IPS DF 6.9 (cell line): ENCODE data around the gene FLII.
A peak's percentile ranks its signal among the peaks of the same experiment; 100 is the strongest.

Experiments used
- DNase-seq: peaks from one replicate; pipeline ENCODE4 v3.0.0-alpha.2; 2013; ENCODE audit warnings: low read depth, low spot score
- H3K27ac ChIP-seq: one replicate; pipeline ENCODE4 v1.5.1; 2013; ENCODE audit warnings: low read length, control low read depth
- H3K27me3 ChIP-seq: 2 replicates; pipeline ENCODE4 v1.6.1; 2013; ENCODE audit warnings: mild to moderate bottlenecking, low read length; ENCODE audit not compliant: control insufficient read depth, insufficient read depth
- H3K36me3 ChIP-seq: 2 replicates; pipeline ENCODE4 v1.6.1; 2013; ENCODE audit warnings: low read length; ENCODE audit not compliant: control insufficient read depth, insufficient read depth
- H3K4me1 ChIP-seq: 2 replicates; pipeline ENCODE4 v1.6.1; 2013; ENCODE audit warnings: low read length; ENCODE audit not compliant: control insufficient read depth, insufficient read depth
- H3K4me3 ChIP-seq: 2 replicates; pipeline ENCODE4 v1.5.1; 2013; ENCODE audit warnings: mild to moderate bottlenecking, low read length
- H3K9me3 ChIP-seq: 2 replicates; pipeline ENCODE4 v1.6.1; 2013; ENCODE audit warnings: low read length, inconsistent platforms; ENCODE audit not compliant: control insufficient read depth, insufficient read depth
- WGBS: extraction: QIAGEN DNeasy Blood & Tissue Kit; methylation state at CpG from one replicate; pipeline ENCODE4 v1.1.7; 2013; ENCODE audit warnings: mixed read lengths, missing lambda C conversion rate; ENCODE audit not compliant: insufficient read length, insufficient coverage; 5-methylcytosine and 5-hydroxymethylcytosine counted together

The FLII gene

DNA sequence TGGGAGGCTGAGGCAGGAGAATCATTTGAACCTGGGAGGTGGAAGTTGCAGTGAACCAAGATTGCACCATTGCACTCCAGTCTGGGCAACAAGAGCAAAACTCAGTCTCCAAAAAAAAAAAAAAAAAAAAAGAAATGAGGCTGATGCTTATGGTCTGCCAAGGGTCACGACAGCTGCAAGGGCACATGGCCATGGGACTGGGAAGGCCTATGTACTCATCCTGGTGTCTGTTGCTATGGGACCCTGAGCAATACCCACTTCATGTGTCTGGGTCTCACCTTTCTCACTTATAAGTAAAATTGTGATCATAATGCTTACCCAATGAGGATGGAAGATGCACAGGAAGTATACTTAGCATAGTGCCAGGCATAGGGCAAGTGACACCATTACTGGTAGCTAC lies 18.5 kb upstream of the FLII start:
- no peaks in the 10 kb centered on the region for H3K4me1 ChIP-seq
- H3K27me3 ChIP-seq = no peaks in the 10 kb centered on the region
- no CpG with 5 or more reads among the region's 1 CpG for WGBS
- no peak overlapping the region for H3K27ac ChIP-seq
- no peaks in the 10 kb centered on the region for H3K9me3 ChIP-seq
- H3K4me3 ChIP-seq = no peak overlapping the region
- peaks cover 40% of the 10 kb centered on the region for H3K36me3 ChIP-seq
- no peak for DNase-seq

- WGBS = no CpG with 5 or more reads among the region's 14 CpGs
- no peak for DNase-seq
- H3K9me3 ChIP-seq = no peaks in the 10 kb centered on the region; the same call in 1 of the 2 replicates
- H3K4me1 ChIP-seq = 0 out of 2 replicates have a peak, but pooled peaks cover 1% of the 10 kb centered on the region
- no peaks in the 10 kb centered on the region for H3K27me3 ChIP-seq
- H3K4me3 ChIP-seq = no peak overlapping the region
- no peak overlapping the region for H3K27ac ChIP-seq
- H3K36me3 ChIP-seq = 0 out of 2 replicates have a peak, but pooled peaks cover 9% of the 10 kb centered on the region
These were observed 11.8 kb upstream of the FLII start for GRCh38 chr17:18270046-18270931.

- WGBS = no CpG with 5 or more reads among the region's 14 CpGs
These were observed 9.6 kb upstream of the FLII start for GRCh38 chr17:18267927-18268711.

GRCh38 chr17:18267366-18267765 lies 8.8 kb upstream of the FLII start:
- WGBS = no CpG with 5 or more reads among the region's 10 CpGs

More at GRCh38 chr17:18267927-18268711, 9.6 kb upstream of the FLII start:
- peaks cover 19% of the 10 kb centered on the region for H3K36me3 ChIP-seq
- no peak overlapping the region for H3K27ac ChIP-seq
- no peaks in the 10 kb centered on the region for H3K27me3 ChIP-seq
- 0 out of 2 replicates have a peak, but pooled peaks cover 1% of the 10 kb centered on the region for H3K4me1 ChIP-seq
- no peaks in the 10 kb centered on the region; the same call in 1 of the 2 replicates for H3K9me3 ChIP-seq
- no peak overlapping the region for H3K4me3 ChIP-seq
- no peak for DNase-seq

DNA sequence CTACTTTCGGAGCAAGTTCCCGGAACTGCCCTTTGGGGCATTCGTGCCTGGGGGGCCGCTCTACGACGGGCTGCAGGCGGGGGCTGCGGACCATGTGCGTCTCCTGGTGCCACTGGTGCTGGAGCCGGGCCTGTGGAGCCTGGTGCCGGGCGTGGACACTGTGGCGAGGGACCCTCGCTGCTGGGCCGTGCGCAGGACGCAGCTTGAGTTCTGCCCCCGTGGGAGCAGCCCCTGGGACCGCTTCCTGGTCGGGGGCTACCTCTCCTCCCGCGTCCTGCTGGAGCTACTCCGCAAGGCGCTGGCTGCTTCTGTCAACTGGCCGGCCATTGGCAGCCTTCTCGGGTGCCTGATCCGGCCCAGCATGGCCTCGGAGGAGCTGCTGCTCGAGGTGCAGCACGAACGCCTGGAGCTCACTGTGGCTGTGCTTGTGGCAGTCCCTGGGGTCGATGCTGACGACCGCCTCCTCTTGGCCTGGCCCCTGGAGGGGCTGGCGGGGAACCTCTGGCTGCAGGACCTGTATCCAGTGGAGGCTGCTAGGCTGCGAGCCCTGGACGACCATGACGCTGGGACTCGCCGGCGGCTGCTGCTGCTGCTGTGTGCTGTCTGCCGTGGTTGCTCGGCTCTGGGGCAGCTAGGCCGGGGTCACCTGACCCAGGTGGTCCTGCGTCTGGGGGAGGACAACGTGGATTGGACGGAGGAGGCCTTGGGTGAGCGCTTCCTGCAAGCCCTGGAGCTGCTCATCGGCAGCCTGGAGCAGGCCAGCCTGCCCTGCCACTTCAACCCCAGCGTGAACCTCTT lies 5.5 kb upstream of the FLII start:
- Histone ChIP-seq H3K4me3 (no peak overlapping the region), H3K27me3 (no peaks in the 10 kb centered on the region), H3K9me3 (no peaks in the 10 kb centered on the region), H3K36me3 (peaks cover 21% of the 10 kb centered on the region), H3K4me1 (peaks cover 3% of the 10 kb centered on the region; the same call in 1 of the 2 replicates), H3K27ac (no peak overlapping the region)
- no CpG with 5 or more reads among the region's 50 CpGs for WGBS
- DNase-seq = no peak

More at GRCh38 chr17:18267366-18267765, 8.8 kb upstream of the FLII start:
- Histone ChIP-seq H3K27me3 (no peaks in the 10 kb centered on the region), H3K36me3 (peaks cover 21% of the 10 kb centered on the region), H3K27ac (no peak overlapping the region), H3K4me1 (0 out of 2 replicates have a peak, but pooled peaks cover 1% of the 10 kb centered on the region), H3K9me3 (no peaks in the 10 kb centered on the region; the same call in 1 of the 2 replicates), H3K4me3 (no peak overlapping the region)
- no peak for DNase-seq

- Histone ChIP-seq H3K27me3 (no peaks in the 10 kb centered on the region), H3K27ac (no peak overlapping the region), H3K4me1 (peaks cover 3% of the 10 kb centered on the region; the same call in 1 of the 2 replicates), H3K4me3 (no peak overlapping the region), H3K36me3 (peaks cover 21% of the 10 kb centered on the region), H3K9me3 (no peaks in the 10 kb centered on the region)
- no peak for DNase-seq
- WGBS = no CpG with 5 or more reads among the region's 12 CpGs
These were observed 4.1 kb upstream of the FLII start for GRCh38 chr17:18262641-18263040.

DNA sequence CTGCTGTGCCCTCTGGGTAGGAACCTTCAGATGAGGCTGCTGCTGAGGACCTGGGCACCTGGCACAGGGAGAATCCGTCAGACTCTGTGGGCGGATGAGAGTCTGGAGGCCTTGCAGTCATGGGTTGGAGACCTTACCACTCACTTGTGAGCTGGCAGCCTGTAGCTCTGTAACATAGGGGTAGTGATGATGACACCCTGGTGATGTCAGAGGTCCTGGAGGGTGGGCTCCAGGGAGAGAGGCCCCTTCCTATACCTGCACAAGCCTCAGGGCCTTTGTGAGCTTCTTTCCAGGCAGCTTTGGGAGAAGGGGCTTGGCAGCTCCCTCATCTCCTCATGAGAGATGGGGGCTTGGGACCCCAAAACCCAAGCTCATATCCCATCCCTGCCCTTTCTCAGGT lies 3.6 kb upstream of the FLII start:
- Histone ChIP-seq H3K9me3 (no peaks in the 10 kb centered on the region), H3K36me3 (peaks cover 21% of the 10 kb centered on the region), H3K4me1 (peaks cover 6% of the 10 kb centered on the region), H3K27me3 (no peaks in the 10 kb centered on the region), H3K27ac (no peak overlapping the region), H3K4me3 (no peak overlapping the region)
- no peak for DNase-seq
- WGBS = no CpG with 5 or more reads among the region's 2 CpGs

DNA sequence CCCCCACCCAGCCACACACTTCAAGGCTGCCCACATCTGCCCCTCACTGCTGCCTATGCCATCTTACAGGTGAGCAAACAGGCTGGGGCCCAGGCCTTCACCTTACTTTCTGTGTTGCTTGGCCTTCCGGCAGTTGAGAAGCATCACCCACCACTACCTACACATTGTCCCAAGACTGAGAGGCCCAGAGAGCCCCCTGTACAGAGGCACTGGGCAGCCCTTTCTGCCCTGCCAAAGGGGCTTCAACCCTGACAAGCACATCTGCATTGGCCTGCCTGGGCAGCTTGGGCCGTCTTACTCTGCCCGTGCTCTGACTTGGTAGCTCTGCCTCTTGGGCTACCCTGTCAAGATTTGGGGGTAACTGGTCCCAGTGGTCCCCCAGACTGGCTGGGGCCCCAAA lies 3.1 kb upstream of the FLII start:
- DNase-seq = no peak
- H3K36me3 ChIP-seq = peaks cover 21% of the 10 kb centered on the region
- no peaks in the 10 kb centered on the region for H3K27me3 ChIP-seq
- no peaks in the 10 kb centered on the region for H3K9me3 ChIP-seq
- no CpG with 5 or more reads among the region's 3 CpGs for WGBS
- H3K27ac ChIP-seq = no peak overlapping the region
- peaks cover 6% of the 10 kb centered on the region for H3K4me1 ChIP-seq
- H3K4me3 ChIP-seq = peak overlapping the region; percentile 85; the same call in 1 of the 2 replicates

DNA sequence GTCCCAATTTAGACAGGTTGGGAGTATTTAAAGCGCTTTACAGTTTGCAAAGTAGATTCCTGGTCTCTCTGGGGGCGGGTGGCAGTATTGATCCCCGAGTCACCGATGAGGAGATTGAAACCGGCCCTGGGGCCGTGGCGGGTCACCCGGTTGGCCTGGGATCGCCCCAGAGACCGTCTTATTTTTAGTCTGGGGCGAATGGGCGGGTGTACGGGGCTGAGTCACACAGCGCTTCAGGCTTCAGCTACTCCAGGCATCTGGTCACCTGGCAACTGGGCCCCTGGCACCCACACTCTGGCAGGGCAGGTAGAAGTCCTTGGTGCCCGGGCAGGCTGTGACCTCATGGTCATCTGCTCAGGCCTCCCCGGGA lies 2.6 kb upstream of the FLII start:
- no peaks in the 10 kb centered on the region for H3K27me3 ChIP-seq
- H3K36me3 ChIP-seq = peaks cover 25% of the 10 kb centered on the region
- peaks cover 6% of the 10 kb centered on the region for H3K4me1 ChIP-seq
- no peak overlapping the region for H3K27ac ChIP-seq
- no peaks in the 10 kb centered on the region for H3K9me3 ChIP-seq
- no peak for DNase-seq
- no CpG with 5 or more reads among the region's 16 CpGs for WGBS
- peak overlapping the region; percentile 85 for H3K4me3 ChIP-seq
